ENCODE measurements around the gene DNAH7.

Gene DNAH7

DNA sequence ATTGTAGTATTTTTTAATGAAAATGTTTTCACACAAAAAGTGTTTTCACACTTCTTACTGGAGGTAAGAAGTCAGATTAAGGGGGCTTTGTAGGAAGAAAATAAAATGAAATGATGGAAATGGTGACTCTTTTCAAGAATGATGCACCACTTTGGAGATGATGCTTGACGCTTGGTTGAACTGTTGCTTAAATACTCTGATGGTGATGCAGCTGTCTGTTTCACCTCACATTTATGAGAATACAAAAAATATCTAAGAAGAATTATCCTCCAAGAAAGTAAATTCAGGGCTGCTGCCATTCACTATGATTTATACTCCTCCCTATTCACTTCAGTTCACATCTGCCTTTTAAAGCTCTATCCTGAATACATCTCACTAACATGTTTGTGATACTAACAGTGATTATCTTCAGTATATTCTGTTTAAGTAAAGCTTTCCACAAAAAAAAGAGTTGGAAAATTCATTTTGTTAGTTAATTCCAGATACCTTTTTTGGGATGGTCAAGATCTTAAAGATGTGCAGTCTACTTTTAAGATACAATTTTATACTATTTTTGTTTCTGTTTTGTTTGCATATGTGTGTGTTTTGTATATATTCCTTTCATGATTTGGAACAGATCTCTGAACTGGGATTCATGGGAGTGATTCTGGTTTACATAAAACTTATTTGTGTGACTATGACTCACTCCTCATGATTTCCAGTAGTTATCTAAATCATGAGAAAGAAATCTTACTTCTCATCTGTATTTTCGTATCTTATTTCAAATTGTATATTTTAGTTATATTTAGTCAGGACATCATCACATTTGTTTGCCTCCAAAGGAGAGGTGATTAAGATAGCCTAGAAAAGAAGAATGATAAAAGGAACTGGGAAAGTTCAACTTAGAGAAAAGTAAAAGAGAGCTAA is 358.5 kb downstream of the DNAH7 start:
- no peak for DNase-seq

DNA sequence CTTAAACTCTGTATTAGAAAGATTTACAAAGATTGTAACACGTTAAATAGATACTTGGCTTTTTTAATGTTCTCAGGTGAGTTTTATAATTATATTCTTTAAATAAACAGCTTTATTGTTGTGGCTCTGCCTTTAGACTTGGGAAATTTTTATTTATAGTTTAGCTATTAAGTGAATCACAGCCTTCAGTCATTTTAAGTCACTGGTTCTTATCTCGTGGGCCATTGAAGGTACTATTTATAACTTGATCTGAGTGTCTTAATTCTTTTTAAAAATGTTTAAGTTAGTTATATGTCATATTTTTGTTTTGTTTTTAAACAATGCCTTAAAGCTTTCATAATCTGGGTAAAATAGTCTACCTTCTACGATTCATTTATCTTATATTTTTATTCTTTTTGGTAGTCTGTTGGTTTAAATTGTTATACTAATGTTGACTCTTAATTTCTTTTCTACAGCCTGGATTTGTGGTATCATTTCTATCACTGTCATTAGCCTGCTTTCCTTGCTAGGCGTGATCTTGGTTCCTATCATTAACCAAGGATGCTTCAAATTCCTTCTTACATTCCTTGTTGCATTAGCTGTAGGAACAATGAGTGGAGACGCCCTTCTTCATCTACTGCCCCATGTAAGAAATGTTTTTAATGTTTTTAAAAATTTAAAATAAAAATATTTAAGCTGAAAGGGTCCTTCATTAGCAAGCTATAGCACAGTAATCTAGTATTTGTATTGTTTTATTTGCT is 362.3 kb downstream of the DNAH7 start:
- no peak for DNase-seq

DNA sequence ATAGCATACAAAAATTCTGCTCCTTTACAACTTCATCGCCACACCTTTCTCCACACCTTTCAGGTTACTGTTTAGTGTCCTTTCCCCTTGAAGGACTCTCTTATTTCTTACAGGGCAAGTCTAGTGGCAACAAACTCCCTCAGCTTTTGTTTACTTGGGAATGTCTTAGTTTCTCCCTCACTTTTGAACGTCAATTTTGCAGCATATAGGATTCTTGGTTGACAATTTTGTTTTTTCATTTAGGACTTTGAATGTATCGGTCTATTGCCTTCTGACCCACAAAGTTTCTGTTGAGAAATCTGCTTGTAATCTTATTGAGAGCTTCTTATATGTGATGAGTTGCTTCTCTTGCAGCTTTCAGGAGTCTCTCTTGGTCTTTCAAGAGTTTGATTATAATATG is 368.2 kb downstream of the DNAH7 start:
- no peak for DNase-seq

DNA sequence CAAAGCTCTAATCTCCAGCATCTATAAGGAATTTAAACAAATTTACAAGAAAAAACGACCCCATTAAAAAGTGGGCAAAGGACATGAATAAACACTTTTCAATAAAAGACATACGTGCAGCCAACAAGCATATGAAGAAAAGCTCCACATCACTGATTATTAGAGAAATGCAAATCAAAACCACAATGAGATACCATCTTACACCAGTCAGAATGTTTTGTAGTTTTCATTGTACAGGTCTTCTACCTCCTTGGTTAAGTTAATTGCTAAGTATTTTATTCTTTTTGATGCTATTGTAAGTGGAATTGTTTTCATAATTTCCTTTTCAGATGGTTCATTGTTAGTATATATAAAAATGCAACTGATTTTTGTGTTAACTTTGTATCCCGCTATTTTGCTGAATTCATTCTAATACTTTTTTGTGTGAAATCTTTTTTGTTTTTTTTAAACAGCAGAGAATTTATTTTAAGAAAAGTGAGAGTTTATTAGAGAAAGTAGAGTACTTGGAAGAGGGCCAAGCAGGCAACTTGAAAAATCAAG is 370.9 kb downstream of the DNAH7 start:
- DNase-seq = no peak

DNA sequence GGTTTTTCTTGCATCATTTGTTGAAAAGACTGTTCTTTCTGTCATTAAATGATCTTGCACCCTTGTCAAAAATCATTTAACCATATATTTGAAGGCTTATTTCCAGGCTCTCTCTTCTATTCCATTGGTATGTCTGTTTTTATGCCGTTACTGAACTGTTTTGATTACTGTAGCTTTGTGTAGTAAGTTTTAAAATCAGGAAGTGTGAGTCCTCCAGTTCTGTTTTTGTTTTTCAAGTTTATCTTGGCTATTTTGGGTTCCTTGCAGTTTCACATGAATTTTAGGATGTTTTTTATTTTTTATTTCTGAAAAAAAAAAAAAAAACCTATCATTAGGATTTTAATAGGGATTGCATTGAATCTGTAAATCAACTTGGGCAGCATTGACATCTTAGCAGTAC is 372.6 kb downstream of the DNAH7 start:
- no peak for DNase-seq

DNA sequence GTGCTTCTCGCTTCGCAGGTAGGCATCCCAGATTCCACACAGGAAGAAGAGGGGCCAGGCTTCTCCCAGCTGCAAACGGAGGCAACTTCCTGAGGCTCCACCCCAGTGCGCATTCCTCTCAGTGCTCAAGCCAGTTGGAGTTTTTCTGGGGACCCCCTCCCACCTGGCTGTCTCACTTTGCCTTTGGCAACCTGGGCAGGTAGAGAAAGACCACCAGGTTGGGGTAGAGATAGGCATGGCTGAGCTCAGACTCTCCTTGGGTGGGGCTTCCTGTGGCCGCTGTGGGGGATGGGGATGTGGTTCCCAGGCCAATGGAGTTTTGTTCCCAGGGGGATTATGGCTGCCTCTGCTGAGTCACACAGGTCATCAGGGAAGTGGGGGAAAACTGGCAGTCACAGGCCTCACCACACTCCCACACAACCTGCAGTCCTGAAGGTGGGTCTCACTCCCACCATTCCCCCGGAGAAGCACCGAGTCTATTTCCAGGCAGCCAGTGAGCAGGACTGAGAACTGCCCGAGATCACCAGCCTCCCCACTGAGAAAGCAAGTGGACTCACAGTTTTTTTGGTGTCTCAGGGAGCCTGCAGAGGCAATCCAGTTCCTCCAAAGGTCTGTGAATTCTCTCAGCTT is 373.5 kb downstream of the DNAH7 start:
- DNase-seq = no peak

DNA sequence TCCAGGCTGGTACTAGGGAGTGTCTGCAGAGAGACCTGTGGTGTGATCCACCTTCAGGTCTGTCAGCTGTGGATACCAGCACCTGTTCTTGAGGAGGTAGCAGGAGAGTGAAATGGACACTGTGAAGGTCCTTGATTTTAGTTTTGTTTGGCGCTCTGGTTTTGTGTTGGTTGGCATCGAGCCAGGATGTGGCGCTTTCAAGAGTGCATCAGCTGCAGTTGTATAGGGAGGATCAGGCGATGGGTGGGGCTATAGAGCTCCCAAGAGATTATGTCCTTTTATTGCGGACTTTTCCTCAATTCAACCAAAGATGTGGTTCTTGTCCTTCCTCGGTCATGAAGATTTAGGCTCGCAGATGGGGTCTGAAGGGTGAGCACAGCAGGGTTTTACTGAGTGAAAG is 374.1 kb downstream of the DNAH7 start:
- no peak for DNase-seq

DNA sequence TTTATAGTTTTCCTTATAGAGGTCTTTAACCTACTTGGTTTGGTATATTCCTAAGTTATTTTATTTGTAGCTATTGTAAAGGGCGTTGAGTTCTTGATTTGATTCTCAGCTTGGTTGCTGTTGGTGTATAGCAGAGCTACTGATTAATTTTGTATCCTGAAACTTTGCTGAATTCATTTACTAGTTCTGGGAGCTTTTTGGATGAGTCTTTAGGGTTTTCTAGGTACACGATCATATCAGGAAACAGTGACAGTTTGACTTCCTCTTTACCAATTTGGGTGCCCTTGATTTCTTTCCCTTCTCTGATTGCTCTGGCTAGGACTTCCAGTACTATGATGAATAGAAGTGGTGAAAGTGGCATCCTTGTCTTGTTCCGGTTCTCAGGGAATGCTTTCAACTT is 376.1 kb downstream of the DNAH7 start:
- peak; percentile 11 for DNase-seq

All from MV-4-11 (cell line).